HG03571 (cell line): Measurements from ENCODE around the gene OR5AN1.

Experiments used
- ATAC-seq: cut with Tn5 transposase; IDR thresholded peaks from one replicate; pipeline ENCODE4 v1.9.1; 2021; ENCODE audit not compliant: unreplicated experiment

OR5AN1 gene

DNA sequence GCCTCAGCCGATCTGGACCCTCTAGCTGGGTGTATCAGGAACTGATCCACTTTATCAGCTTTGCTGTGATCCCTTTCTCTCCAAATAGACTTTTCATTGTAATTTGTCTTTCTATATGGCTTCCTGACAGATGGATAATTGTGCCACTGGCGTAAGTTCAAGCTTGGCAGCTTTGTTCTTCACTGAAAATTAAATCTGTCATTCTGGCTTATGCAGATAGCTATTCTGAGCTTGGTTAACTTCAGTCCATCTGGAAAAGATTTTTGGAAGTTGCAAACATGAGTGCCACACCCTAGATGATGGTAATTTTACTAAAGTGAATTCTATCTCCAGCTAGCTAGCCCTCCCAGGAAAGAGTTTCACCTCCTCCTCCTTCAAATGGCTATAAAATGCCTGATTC is 59.5 kb downstream of the OR5AN1 start:
- no peak for ATAC-seq
